Upper lobe of left lung (tissue), 6 donors: ENCODE results near the gene PROB1. TPM values are rescaled to one million over a fixed set of nuclear protein-coding genes. Genes with fewer than 3 reads are reported as not detected.

ENCODE experiments used
- ATAC-seq, 2 donors: fragments of 200-7000 bp; cut with Tn5 transposase; one replicate each; pipeline ENCODE4 v1.9.1; 2022; ENCODE audit warnings: mild to moderate bottlenecking in 2 of 2, moderate library complexity in 2 of 2; ENCODE audit not compliant: low FRiP score in 2 of 2
- DNase-seq, 2 donors: peaks; one replicate each; pipeline ENCODE4 v3.0.0-alpha.2; 2019 to 2020
- H3K27ac ChIP-seq, 4 donors: fragments of 200-600 bp; sonication (generic); one replicate each; pipeline ENCODE4 v1.5.1; 2016 to 2019
- H3K27me3 ChIP-seq, 4 donors: fragments of 200-600 bp; sonication (generic); one replicate each; pipeline ENCODE4 v1.5.1; 2017 to 2019
- H3K36me3 ChIP-seq, 4 donors: fragments of 200-600 bp; sonication (generic); one replicate each; pipeline ENCODE4 v1.5.1; 2016 to 2019
- H3K4me1 ChIP-seq, 4 donors: fragments of 200-600 bp; sonication (generic); one replicate each; pipeline ENCODE4 v1.5.1; 2018 to 2019
- H3K4me3 ChIP-seq, 4 donors: fragments of 200-600 bp; sonication (generic); one replicate each; pipeline ENCODE4 v1.5.1; 2017 to 2019; ENCODE audit warnings: mild to moderate bottlenecking in 2 of 4, moderate library complexity in 1 of 4
- H3K9me3 ChIP-seq, 4 donors: fragments of 200-600 bp; sonication (generic); one replicate each; pipeline ENCODE4 v1.5.1; 2018 to 2019
- CTCF ChIP-seq, 6 experiments: fragments of 450-650 bp in 4 of 6; fragments of 200-600 bp in 2 of 6; sonication (generic) in 2 of 6; IDR thresholded peaks; one replicate each; pipeline ENCODE4 v1.5.1; 2016 to 2019; ENCODE audit warnings: antibody characterized with exemption in 6 of 6
- EP300 ChIP-seq, 4 donors: sonication (generic); formaldehyde crosslinking; IDR thresholded peaks; one replicate each; pipeline ENCODE4 v1.5.1; 2017; ENCODE audit warnings: antibody characterized with exemption in 4 of 4, control low read depth in 2 of 4
- POLR2A ChIP-seq, 4 donors: fragments of 450-650 bp; IDR thresholded peaks; one replicate each; pipeline ENCODE4 v1.5.1; 2016 to 2017; ENCODE audit warnings: antibody characterized with exemption in 4 of 4, mild to moderate bottlenecking in 2 of 4
- POLR2AphosphoS5 ChIP-seq, 2 donors: sonication (generic); formaldehyde crosslinking; IDR thresholded peaks; one replicate each; pipeline ENCODE4 v1.5.1; 2017; ENCODE audit warnings: antibody characterized with exemption in 2 of 2
- WGBS, 2 donors: methylation state at CpG; one replicate each; pipeline ENCODE4 v1.1.5; 2017 to 2018; 5-methylcytosine and 5-hydroxymethylcytosine counted together
- total RNA-seq, 6 donors: library from RNA; depleted of rRNA in 4 of 6; stranded (reverse); fragments of >200 nt in 4 of 6; gene quantifications; one replicate each; pipeline versions ENCODE4 v1.1.0 to v1.2.1, GENCODE V29; 2016 to 2021
- donor health status: DM: no; HTN: no; CAD: no; lungs with moderate emphysema.
- donor health status: DM: no; HTN: yes; CAD: no; lungs with severe emphysema.

PROB1 gene
- total RNA-seq, 6 donors from 2014 or later: 0.33 to 2.1 (median 0.95) TPM

- ATAC-seq (no peak), DNase-seq (no peak)
- Histone ChIP-seq H3K9me3 (no peaks in the 10 kb centered on the region), H3K27ac (peak overlapping the region; percentile 86 to 95 (median 89)), H3K4me1 (peaks cover 13 to 18% (median 15%) of the 10 kb centered on the region in 4 donors), H3K27me3 (no peaks in the 10 kb centered on the region), H3K36me3 (no peaks in the 10 kb centered on the region), H3K4me3 (peak overlapping the region; percentile 18 to 62 (median 56))
- WGBS, 2 donors: 22% methylated on average over 7 of the region's 7 CpGs
- TF ChIP-seq POLR2A (IDR thresholded peaks at IDR 0.05) (no peak), CTCF (IDR thresholded peaks at IDR 0.05) (no peak), EP300 (IDR thresholded peaks at IDR 0.05) (no peak), POLR2AphosphoS5 (IDR thresholded peaks at IDR 0.05) (no peak)
These were observed 8.5 kb upstream of the PROB1 start for GRCh38 chr5:139403418-139403786.

GRCh38 chr5:139402561-139403158 is 7.8 kb upstream of the PROB1 start:
- Histone ChIP-seq H3K4me3 (no peak overlapping the region), H3K27ac (peak overlapping the region in 2 of 4 donors; percentile 87 to 91), H3K9me3 (no peaks in the 10 kb centered on the region), H3K27me3 (no peaks in the 10 kb centered on the region), H3K36me3 (no peaks in the 10 kb centered on the region), H3K4me1 (peaks cover 13 to 18% (median 15%) of the 10 kb centered on the region in 4 donors)
- WGBS, 2 donors: 75 to 87% methylated on average over 7 of the region's 7 CpGs
- TF ChIP-seq POLR2AphosphoS5 (IDR thresholded peaks at IDR 0.05) (no peak), CTCF (IDR thresholded peaks at IDR 0.05) (peak in 3 of 6 experiments; percentile 11 to 21 (median 13))
- ATAC-seq (no peak), DNase-seq (no peak)

- no peak overlapping the region for H3K4me3 ChIP-seq
- no peaks in the 10 kb centered on the region for H3K9me3 ChIP-seq
- TF ChIP-seq CTCF (IDR thresholded peaks at IDR 0.05) (no peak), POLR2A (IDR thresholded peaks at IDR 0.05) (no peak), EP300 (IDR thresholded peaks at IDR 0.05) (no peak), POLR2AphosphoS5 (IDR thresholded peaks at IDR 0.05) (no peak)
- 86 to 92% methylated on average over 10 of the region's 10 CpGs for WGBS, 2 donors
- no peaks in the 10 kb centered on the region for H3K36me3 ChIP-seq
- DNase-seq (no peak), ATAC-seq (no peak)
- H3K27me3 ChIP-seq: no peaks in the 10 kb centered on the region
- no peak overlapping the region for H3K27ac ChIP-seq
- peaks cover 13 to 18% (median 15%) of the 10 kb centered on the region in 4 donors for H3K4me1 ChIP-seq
These were observed 6.6 kb upstream of the PROB1 start for GRCh38 chr5:139401546-139401945.

GRCh38 chr5:139399501-139400121 is 4.7 kb upstream of the PROB1 start:
- Histone ChIP-seq H3K4me3 (no peak overlapping the region), H3K9me3 (no peaks in the 10 kb centered on the region), H3K27ac (no peak overlapping the region), H3K36me3 (no peaks in the 10 kb centered on the region), H3K27me3 (peaks cover 0 to 7% (median 2%) of the 10 kb centered on the region in 4 donors), H3K4me1 (peaks cover 12 to 24% (median 17%) of the 10 kb centered on the region in 4 donors)
- TF ChIP-seq EP300 (IDR thresholded peaks at IDR 0.05) (no peak), POLR2A (IDR thresholded peaks at IDR 0.05) (no peak), CTCF (IDR thresholded peaks at IDR 0.05) (no peak), POLR2AphosphoS5 (IDR thresholded peaks at IDR 0.05) (no peak)
- 83 to 87% methylated on average over 6 of the region's 6 CpGs for WGBS, 2 donors
- ATAC-seq (no peak), DNase-seq (no peak)

GRCh38 chr5:139397921-139398320 is 3.0 kb upstream of the PROB1 start:
- TF ChIP-seq EP300 (IDR thresholded peaks at IDR 0.05): no peak
- no peak for TF ChIP-seq POLR2AphosphoS5 (IDR thresholded peaks at IDR 0.05)
- no peak for TF ChIP-seq POLR2A (IDR thresholded peaks at IDR 0.05)
- no peak for TF ChIP-seq CTCF (IDR thresholded peaks at IDR 0.05)
- Histone ChIP-seq H3K27ac (no peak overlapping the region), H3K36me3 (no peaks in the 10 kb centered on the region), H3K9me3 (no peaks in the 10 kb centered on the region), H3K27me3 (peaks cover 0 to 24% (median 14%) of the 10 kb centered on the region in 4 donors), H3K4me1 (peaks cover 11 to 30% (median 22%) of the 10 kb centered on the region in 4 donors), H3K4me3 (no peak overlapping the region)
- DNase-seq (no peak), ATAC-seq (no peak)
- WGBS, 2 donors: 50 to 54% methylated on average over 6 of the region's 6 CpGs
